Activated T-helper 17 cell treated with anti-CD3 and anti-CD28 coated beads, Interleukin-2, amount 50 U/mL, for 72 hours (primary cell): ENCODE data around the gene CCDC136. TPM values are rescaled to one million over a fixed set of nuclear protein-coding genes. Genes with fewer than 3 reads are reported as not detected.
A peak's percentile ranks its signal among the peaks of the same experiment; 100 is the strongest.

ENCODE experiments used
- ATAC-seq: fragments of 150-1000 bp; cut with Tn5 transposase; replicated peaks from 2 replicates; pipeline ENCODE4 v1.10.0; 2021; ENCODE audit warnings: mild to moderate bottlenecking, moderate library complexity
- H3K27ac Mint-ChIP-seq: one replicate; pipeline ENCODE4 v1.8.0; 2022; ENCODE audit warnings: mixed read lengths
- H3K27me3 Mint-ChIP-seq: one replicate; pipeline ENCODE4 v1.8.0; 2022; ENCODE audit warnings: mixed read lengths
- H3K36me3 Mint-ChIP-seq: one replicate; pipeline ENCODE4 v1.8.0; 2022; ENCODE audit warnings: low read depth, mild to moderate bottlenecking, mixed read lengths
- H3K4me1 Mint-ChIP-seq: one replicate; pipeline ENCODE4 v1.8.0; 2022; ENCODE audit warnings: mixed read lengths
- H3K4me3 Mint-ChIP-seq: one replicate; pipeline ENCODE4 v1.8.0; 2022; ENCODE audit warnings: mild to moderate bottlenecking, mixed read lengths
- H3K9me3 Mint-ChIP-seq: one replicate; pipeline ENCODE4 v1.8.0; 2022; ENCODE audit warnings: mixed read lengths
- total RNA-seq, 2 donors: library from RNA; stranded (reverse); gene quantifications; one replicate each; pipeline ENCODE4 v1.2.3, GENCODE V29; 2022

CCDC136 gene
- total RNA-seq, 2 donors from 2014 or later, result 11.7 to 15.4 TPM

DNA sequence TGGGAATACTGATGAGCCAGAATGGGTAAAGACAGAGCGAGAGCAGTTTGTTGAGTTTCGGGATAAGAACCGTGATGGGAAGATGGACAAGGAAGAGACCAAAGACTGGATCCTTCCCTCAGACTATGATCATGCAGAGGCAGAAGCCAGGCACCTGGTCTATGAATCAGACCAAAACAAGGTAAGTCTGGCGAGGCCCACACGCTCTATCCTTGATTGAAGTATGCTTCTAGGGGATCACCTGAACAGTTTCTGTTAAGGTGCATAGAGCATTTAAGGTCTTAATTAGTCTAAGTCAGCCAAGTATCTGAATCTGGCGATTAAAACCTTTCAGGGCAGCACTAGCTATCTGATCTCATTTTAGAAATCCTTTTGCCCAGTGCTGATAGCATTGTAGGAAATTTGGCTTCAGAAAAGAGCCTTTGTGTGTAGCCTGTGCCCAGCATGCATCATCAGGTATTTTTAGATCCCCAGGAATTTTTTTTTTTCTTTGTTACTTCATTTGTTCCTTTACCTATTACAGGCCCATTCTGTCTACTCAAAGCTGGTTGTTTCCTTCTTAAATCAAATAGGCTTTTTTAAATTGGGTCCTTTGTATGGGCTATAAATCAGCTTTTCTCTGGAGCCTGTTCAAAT lies 24.2 kb upstream of the CCDC136 start:
- Mint-ChIP-seq H3K27ac (peak overlapping the region; percentile 9), H3K4me3 (no peak overlapping the region), H3K36me3 (peaks cover 99% of the 10 kb centered on the region), H3K4me1 (no peaks in the 10 kb centered on the region), H3K27me3 (no peaks in the 10 kb centered on the region), H3K9me3 (no peaks in the 10 kb centered on the region)
- ATAC-seq, result no peak

DNA sequence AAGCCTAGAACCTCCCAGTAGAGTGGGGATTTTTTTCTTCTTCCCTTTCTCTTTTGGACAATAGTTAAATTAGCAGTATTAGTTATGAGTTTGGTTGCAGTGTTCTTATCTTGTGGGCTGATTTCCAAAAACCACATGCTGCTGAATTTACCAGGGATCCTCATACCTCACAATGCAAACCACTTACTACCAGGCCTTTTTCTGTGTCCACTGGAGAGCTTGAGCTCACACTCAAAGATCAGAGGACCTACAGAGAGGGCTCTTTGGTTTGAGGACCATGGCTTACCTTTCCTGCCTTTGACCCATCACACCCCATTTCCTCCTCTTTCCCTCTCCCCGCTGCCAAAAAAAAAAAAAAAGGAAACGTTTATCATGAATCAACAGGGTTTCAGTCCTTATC lies 21.5 kb upstream of the CCDC136 start:
- Mint-ChIP-seq H3K27me3 (no peaks in the 10 kb centered on the region), H3K4me3 (no peak overlapping the region), H3K36me3 (peaks cover 94% of the 10 kb centered on the region), H3K27ac (no peak overlapping the region), H3K9me3 (no peaks in the 10 kb centered on the region), H3K4me1 (no peaks in the 10 kb centered on the region)
- ATAC-seq, result no peak

DNA sequence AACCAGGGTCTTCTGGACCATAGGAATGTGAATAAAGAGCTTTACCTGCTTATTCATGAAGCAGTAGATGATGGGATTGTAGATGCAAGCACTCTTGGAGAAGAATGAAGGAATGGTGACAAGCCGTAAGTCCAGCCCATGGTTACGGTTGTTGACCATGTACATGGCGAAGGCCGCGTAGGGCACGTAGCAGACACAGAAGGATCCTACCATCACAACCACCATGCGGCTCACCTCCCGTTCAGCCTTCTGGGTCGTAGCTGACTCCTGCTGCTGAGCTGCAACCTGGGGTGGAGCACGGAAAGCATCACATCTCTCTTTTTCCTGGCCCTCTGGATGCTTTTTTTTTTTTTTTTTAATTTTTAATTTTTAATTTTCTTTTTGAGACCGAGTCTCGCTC lies 18.2 kb upstream of the CCDC136 start:
- no peak for ATAC-seq
- peaks cover 68% of the 10 kb centered on the region for H3K36me3 Mint-ChIP-seq
- peaks cover 13% of the 10 kb centered on the region for H3K4me1 Mint-ChIP-seq
- no peaks in the 10 kb centered on the region for H3K27me3 Mint-ChIP-seq
- H3K4me3 Mint-ChIP-seq, result no peak overlapping the region
- H3K27ac Mint-ChIP-seq, result no peak overlapping the region
- H3K9me3 Mint-ChIP-seq, result peaks cover 6% of the 10 kb centered on the region

DNA sequence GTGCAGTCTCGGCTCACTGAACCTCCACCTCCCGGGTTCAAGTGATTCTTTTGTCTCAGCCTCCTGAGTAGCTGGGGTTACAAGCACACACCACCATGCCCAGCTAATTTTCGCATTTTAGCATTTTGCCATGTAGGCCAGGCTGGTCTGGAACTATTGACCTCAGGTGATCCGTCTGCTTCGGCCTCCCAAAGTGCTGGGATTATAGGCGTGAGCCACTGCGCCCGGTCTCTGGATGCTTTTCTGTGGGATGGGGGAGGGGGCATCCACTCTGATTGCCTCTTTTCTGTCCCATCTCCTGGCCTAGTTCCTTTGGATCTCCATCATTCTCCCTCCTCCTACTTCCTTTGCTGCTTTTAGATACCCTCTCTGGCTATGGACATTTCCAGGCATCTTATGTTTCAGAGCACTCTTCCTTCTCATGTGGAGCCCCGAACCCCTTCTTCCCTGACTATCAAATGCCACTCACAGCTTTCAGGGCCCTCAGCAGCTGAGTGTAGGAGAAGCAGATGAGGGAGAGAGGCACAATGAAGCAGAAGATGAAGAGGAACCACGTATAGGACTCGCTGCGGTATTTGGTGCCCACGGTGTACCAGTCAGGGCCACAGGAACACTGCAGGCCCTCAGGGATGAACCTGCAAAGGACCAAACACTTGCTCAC lies 17.6 kb upstream of the CCDC136 start:
- H3K9me3 Mint-ChIP-seq, result peaks cover 6% of the 10 kb centered on the region
- peaks cover 13% of the 10 kb centered on the region for H3K4me1 Mint-ChIP-seq
- H3K36me3 Mint-ChIP-seq, result peaks cover 63% of the 10 kb centered on the region
- no peak for ATAC-seq
- no peaks in the 10 kb centered on the region for H3K27me3 Mint-ChIP-seq
- H3K27ac Mint-ChIP-seq, result peak overlapping the region; percentile 41
- H3K4me3 Mint-ChIP-seq, result no peak overlapping the region

DNA sequence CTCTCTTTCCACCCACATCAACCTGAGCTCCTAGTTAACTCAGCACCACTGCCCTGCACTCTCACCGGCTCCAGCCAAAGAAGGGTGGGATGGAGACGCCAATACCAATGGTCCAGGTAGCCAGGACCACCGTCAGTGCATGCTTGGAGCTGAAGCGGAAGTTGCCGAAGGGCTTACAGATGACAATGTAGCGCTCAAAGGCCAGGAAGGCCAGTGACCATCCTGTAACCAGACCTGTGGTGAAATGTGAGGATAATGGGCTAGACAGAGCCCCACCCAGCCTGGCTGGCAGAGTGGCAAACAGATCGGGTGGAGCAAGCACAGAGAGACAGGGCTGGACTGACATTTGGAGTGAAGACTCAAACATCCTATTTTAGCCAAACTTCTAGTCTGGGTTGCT lies 16.8 kb upstream of the CCDC136 start:
- peaks cover 55% of the 10 kb centered on the region for H3K36me3 Mint-ChIP-seq

DNA sequence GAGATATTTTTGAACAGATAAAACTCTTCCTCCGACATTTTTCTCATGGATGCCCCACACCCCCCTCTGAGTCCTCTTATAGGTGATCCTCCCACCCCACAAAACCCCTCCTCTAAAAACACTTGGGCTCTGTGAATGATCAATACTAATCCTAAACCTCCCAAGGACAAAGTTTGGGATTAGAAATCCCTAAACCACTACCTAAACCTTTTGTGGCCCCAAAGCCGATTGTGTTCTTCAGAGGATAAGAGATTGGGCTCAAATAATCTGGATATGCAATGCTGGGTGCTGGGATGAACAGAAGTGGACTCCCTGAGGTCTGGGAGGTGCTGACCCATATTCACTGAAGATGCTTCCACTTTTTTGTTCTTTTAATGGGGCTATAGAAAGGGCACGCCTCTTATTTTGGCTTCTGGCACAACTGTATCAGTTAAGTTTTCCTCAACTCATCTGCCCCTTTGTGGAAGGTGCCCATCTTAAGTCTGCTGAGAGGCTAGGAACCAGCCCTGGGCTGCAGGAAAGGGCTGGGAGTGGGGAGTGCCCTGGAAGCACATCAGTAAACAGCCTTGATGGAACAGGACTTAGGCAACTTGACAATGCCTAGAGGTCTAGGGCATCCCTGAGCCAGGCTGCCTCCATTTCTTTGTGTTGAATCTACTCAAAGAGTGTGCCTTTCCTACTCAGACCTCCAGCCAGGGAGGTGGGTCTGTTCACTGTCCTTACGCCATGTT lies 15.9 kb upstream of the CCDC136 start, which contains the start of gene OPN1SW:
Gene OPN1SW (minus strand): TSS at position 51 of the 731 bp plus-strand sequence. CDS start 13 bp downstream, at position 38.
- H3K27ac Mint-ChIP-seq, result peak within 1 kb of the TSS; percentile 95
- ATAC-seq, result no peak
- peaks cover 6% of the 10 kb centered on the region for H3K9me3 Mint-ChIP-seq
- no peak within 1 kb of the TSS for H3K4me3 Mint-ChIP-seq
- no peaks in the 10 kb centered on the region for H3K27me3 Mint-ChIP-seq
- peaks cover 13% of the 10 kb centered on the region for H3K4me1 Mint-ChIP-seq
- peaks cover 45% of the 10 kb centered on the region for H3K36me3 Mint-ChIP-seq

More for the DNA sequence above, 16.8 kb upstream of the CCDC136 start:
- Mint-ChIP-seq H3K27me3 (no peaks in the 10 kb centered on the region), H3K27ac (no peak overlapping the region), H3K9me3 (peaks cover 6% of the 10 kb centered on the region), H3K4me1 (peaks cover 13% of the 10 kb centered on the region), H3K4me3 (no peak overlapping the region)
- no peak for ATAC-seq

DNA sequence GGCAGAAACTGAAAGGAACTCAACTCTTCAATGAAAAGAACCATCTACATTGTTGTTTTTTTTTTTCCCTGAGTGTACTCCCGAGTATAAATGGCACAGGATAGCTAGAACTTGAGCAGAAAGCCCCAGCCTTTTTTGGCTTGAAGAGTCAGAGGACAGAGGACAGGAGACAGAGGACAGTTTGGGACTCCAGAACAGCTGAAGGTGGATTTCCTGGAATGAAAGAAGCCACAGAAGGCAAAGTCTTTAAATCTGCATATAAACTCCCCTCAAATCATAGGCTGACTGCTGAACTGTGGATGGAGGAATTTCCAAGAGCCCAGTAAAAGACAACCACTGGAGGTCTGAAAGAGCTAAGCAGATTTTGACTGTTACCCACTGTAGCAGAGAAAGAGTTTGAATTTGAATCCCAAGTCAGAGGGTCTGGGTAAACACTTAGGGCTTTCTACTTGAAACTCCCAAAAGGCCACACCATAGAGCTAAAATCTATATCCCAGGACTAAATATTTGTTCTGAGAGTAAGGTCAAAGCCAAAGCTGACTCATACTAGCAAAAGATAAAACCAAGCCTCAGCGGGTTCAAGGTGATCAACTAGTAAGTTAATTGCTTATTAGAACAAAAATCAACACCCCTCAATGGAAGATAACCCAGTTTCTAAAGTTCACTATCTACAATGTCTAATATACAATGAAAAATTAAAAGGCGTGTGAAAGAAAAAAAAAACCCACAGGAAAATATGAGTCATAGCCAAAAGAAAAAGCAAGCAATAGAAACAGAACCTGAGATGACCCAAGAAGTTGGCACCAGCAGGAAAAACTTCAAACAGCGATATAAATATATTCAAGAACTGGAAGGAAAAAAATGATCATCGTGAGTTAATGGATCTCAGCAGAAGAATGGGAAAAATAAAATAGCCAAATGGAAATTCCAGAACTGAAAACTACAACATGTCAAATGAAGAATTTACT lies 14.3 kb upstream of the CCDC136 start:
- Mint-ChIP-seq H3K9me3 (peaks cover 6% of the 10 kb centered on the region), H3K36me3 (peaks cover 30% of the 10 kb centered on the region), H3K4me3 (peak overlapping the region; percentile 45), H3K27me3 (no peaks in the 10 kb centered on the region), H3K4me1 (peaks cover 13% of the 10 kb centered on the region), H3K27ac (peak overlapping the region; percentile 95)
- peak; percentile 53 for ATAC-seq

DNA sequence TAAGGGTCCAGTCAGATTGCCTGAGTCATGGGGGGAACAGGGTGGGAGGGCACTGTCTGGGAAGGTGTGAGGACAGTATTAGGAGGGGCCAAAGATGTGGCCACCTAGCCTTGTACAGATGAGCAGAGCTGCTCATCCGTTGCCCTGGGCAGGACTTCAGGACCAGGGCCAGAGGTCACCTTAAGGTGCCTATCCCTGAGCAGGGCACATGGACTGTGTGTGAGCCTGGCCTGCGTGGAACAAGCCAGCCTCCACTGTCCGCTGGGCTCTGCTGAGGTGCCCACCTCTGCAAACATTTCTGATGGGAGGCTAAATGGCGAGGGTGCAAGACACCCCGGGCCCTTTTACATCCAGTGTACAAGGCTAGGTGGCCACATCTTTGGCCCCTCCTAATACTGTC lies 12.8 kb upstream of the CCDC136 start:
- Mint-ChIP-seq H3K4me1 (peaks cover 13% of the 10 kb centered on the region), H3K36me3 (peaks cover 16% of the 10 kb centered on the region), H3K27me3 (no peaks in the 10 kb centered on the region), H3K4me3 (no peak overlapping the region), H3K27ac (no peak overlapping the region), H3K9me3 (peaks cover 6% of the 10 kb centered on the region)
- ATAC-seq, result no peak

DNA sequence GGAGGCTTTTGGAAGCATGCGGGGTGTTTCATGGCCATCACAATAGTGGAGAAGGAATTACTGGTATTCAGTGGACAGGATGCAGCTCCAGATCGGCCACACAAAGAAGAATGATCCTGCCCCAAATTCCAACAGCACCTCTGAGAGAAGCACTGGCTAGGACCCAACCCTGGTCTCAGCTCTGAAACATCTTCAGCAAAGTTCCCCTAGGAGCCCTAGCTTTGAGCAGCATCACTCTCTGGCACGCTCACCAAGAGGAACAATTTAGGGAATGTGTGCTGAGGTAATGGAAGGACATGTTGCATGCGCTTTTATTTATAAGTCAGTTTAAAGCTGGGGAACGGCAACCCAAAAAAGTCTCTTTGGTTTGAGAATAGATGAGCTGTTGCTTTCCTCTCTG lies 10.6 kb upstream of the CCDC136 start:
- H3K27ac Mint-ChIP-seq, result no peak overlapping the region
- no peak overlapping the region for H3K4me3 Mint-ChIP-seq
- H3K27me3 Mint-ChIP-seq, result no peaks in the 10 kb centered on the region
- H3K9me3 Mint-ChIP-seq, result peaks cover 6% of the 10 kb centered on the region
- no peak for ATAC-seq
- H3K36me3 Mint-ChIP-seq, result peaks cover 7% of the 10 kb centered on the region
- peaks cover 13% of the 10 kb centered on the region for H3K4me1 Mint-ChIP-seq

DNA sequence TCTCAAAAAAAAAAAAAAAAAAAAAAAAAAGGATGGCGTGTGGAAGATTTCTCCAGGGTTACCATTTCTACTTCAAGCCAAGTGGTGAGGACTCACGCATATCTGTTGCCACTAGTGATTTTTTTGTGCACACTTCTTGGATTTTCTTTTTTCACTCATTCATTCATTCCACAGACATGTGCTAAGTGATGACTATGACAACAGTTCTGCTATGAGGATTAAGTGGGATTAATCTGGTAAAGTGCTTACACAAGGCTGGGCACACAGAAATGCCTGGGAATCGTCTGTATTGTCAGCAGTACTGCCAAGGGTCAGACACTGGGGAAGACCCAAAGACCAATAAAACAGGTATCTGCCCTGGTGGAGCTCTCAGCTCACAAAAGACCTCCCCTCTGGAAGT lies 9.9 kb upstream of the CCDC136 start:
- Mint-ChIP-seq H3K4me1 (peaks cover 10% of the 10 kb centered on the region), H3K27ac (no peak overlapping the region), H3K36me3 (peaks cover 7% of the 10 kb centered on the region), H3K9me3 (peaks cover 6% of the 10 kb centered on the region), H3K27me3 (no peaks in the 10 kb centered on the region), H3K4me3 (no peak overlapping the region)
- ATAC-seq, result no peak

DNA sequence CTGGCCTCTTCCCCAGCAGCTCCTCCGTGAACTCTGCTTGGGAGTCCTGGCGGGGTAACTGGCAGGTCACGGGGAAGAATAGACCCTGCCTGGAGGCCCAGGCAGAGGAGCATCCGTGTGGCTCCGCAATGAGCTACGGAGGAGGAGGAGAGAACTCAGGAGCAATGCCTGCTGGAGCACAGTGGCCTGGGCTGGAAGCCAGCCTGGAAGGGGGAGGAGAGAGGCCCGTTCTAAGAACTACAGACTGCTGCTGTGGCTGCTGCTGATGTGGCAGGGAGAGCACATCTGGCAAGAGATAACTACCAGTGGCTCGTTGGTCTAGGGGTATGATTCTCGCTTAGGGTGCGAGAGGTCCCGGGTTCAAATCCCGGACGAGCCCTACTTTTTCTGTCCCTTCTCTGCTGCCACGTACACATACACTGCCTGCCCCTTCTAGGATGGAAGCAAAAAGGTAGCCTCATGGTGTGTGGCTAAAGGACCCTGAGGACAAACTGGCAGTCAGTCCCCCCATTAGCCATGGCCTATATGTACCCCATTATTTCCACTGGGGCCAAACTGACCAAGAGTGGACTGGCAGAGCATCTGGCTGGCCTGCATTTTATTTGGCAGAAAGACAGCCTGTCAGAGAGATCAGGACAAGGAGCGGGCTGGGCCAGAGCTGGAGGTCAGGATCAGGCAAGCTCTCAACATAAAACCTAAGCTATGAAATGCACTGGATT lies 8.5 kb upstream of the CCDC136 start:
- no peaks in the 10 kb centered on the region for H3K27me3 Mint-ChIP-seq
- H3K27ac Mint-ChIP-seq, result no peak overlapping the region
- H3K36me3 Mint-ChIP-seq, result no peaks in the 10 kb centered on the region
- H3K9me3 Mint-ChIP-seq, result no peaks in the 10 kb centered on the region
- ATAC-seq, result no peak
- no peak overlapping the region for H3K4me3 Mint-ChIP-seq
- no peaks in the 10 kb centered on the region for H3K4me1 Mint-ChIP-seq

DNA sequence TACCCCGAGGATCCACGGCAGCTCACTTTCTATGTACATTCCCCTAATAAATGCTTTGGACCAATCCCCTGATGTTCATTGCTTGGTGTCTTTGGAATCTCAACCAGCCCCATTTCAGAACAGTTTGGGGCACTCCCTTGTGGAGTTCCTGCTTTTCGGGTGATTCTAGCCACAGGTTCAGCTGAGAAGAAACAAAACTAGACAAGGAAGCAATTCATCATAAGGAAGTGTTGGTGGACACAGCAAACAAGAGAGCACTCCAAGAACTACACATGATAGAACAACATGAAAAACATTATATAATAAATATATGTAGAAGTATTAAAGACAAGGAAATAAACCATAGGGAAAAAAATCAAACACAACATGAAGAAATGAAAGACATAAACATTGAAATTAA lies 6.0 kb upstream of the CCDC136 start:
- H3K4me1 Mint-ChIP-seq, result peaks cover 3% of the 10 kb centered on the region
- H3K9me3 Mint-ChIP-seq, result no peaks in the 10 kb centered on the region
- no peaks in the 10 kb centered on the region for H3K27me3 Mint-ChIP-seq
- ATAC-seq, result no peak
- no peak overlapping the region for H3K27ac Mint-ChIP-seq
- no peak overlapping the region for H3K4me3 Mint-ChIP-seq
- no peaks in the 10 kb centered on the region for H3K36me3 Mint-ChIP-seq

DNA sequence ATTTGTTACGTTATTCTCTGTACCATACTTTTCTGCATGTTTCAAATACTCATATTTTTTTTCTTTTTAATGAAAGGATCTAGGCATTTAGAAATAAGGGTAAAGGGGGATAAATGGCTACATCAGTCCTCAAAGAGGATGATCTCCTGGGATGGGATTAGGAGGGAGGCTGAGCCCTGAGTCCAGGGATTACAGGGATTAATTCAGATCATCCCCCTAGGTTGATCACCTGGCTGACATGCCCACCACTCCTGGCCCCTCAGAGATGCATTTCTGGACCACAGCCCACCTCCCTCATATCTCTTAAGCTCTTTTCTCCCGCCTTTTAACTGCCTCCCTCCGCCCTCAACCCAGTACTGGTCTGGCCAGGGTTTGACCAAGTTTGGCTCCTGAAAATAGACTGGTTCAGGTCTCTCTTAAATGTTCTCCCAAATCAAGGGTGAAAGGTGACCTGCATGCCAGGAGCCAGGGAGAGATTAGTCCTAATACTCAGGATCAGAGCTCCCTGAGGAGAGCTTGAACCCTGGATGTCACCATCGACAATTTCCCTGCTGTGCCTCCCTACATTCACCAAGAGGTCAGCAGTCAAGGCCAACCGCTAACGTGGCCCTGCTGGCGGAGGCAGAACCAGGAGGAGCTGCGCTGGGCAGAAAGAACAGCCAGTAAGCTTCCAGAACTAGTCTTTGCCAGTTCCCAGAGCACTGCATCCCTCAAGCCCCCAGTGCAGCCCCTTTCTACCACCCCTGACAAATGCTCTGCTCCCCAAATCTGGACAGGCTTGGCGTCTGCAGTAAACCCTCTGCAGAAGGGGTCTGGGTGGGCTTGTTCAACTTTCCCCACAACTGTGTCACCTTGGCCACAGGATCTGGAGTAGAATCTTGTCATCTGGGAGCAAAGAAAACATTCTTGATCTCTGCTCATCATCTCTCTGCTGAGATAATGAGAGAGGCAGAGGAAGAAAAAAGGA lies 3.0 kb upstream of the CCDC136 start:
- no peak overlapping the region for H3K27ac Mint-ChIP-seq
- H3K4me1 Mint-ChIP-seq, result peaks cover 3% of the 10 kb centered on the region
- H3K36me3 Mint-ChIP-seq, result no peaks in the 10 kb centered on the region
- no peaks in the 10 kb centered on the region for H3K9me3 Mint-ChIP-seq
- peak overlapping the region; percentile 83 for H3K4me3 Mint-ChIP-seq
- no peaks in the 10 kb centered on the region for H3K27me3 Mint-ChIP-seq
- no peak for ATAC-seq
